Diencephalon (tissue), 1 donor: ENCODE data around the gene AARS2. TPM values are rescaled to one million over a fixed set of nuclear protein-coding genes. Genes with fewer than 3 reads are reported as not detected.

Experiments used
- total RNA-seq: library from RNA; depleted of rRNA; stranded (reverse); fragments of >200 nt; gene quantifications from one replicate; pipeline ENCODE4 v1.2.3, GENCODE V29; 2014

Gene AARS2
- total RNA-seq = 11.8 TPM

DNA sequence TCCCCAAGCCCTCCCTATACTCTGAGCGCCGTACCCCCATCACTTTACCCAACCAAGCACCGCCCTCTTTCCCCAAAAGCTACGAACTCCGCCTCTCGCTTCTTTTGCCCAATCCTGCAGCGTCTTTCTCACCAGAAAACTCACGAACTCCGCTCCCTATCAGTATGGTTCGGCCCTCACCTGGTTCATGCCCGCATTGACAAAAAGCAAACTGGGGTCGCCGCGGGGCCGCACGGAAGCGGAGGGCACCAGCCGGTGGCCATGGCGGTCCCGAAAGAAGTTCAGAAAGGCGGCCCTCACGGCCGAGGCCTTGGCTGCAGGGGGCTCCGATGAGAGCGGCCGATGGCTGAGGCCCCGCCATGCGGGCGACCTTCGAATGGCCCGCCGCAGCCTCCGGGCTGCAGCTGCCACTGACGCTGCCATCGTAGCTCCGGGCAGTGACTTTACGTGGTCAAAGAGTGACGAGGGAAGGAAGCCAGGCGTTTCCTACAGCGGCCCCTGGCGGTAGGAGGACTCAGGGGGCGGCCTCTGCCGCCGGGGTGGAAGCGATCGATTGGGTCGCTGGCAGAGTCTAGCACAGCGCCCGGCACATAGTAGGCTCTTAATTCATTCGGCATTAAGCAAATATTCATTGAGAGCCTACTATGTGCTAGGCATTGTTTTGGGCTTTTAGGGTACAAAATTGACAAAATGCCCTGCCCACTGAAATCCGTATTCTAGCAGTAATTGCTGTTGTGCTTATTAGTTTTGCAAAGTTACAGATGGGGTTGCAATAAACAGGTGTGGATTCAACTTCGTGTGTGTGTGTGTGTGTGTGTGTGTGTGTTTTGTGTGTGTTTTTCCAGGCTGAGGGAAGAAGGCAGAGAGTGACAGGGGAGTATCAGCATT lies at the start of gene AARS2:
Gene AARS2, minus strand, starts transcription at position 447 of the 888 bp plus-strand sequence. Its CDS starts 24 bp downstream, at position 423.

DNA sequence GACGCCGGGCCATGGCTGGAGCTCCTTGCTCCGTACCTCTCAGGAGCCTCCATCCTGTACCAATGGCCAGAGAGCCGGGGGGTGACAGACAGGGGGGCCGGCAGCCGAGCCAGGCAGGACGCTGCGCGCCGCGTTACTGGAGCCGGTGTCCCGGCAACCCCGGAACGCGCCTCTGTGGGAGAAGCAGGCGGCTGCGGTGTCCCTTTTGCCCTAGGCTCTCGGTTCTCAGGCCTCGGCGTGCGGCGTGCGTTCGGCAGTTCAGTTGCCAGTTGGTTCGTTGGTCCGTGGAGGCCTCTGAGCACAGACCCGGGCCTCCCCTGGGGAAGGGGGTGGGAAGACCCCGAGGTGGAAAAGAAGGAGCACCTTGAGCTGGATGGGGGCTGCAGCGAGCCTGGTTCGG lies 29.3 kb upstream of the AARS2 start, which contains the start of gene SPATS1:
Gene SPATS1, plus strand, starts transcription at position 162 of the 400 bp plus-strand sequence. CDS start 446 bp downstream, outside the sequence.

DNA sequence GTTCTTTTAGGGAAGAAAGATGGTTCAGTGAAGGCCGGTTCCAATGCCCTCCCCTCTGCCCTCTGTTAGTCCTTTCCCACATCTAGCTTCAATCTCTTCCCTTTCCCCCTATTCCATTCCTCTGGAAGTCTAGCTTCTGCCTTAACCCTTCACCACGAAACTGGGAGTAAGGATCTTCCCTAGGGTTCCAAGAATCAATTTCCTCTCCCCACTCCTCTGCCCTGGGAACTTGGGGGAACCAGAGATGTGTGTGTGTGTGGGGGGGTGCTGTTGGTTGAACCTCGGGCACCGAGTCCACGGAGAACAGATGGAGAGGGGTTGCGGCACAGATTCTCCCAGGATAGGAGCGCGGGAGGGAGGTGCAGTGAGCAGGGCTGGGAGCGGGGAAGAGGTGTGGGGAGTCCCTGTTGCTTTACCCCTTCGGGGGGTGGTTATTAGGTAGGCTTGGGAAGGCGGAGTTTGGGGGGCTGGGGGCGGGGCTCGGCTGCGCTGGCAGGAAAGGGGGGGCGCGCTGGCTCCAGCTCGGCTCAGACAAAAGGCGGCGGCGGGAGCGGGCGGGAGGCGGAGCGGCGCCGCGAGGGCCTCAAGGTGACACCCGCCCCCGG lies 43.1 kb downstream of the AARS2 start, which contains the start of gene TMEM151B:
Gene TMEM151B, plus strand, starts transcription at position 530 of the 605 bp plus-strand sequence. CDS start 293 bp downstream, outside the sequence.

DNA sequence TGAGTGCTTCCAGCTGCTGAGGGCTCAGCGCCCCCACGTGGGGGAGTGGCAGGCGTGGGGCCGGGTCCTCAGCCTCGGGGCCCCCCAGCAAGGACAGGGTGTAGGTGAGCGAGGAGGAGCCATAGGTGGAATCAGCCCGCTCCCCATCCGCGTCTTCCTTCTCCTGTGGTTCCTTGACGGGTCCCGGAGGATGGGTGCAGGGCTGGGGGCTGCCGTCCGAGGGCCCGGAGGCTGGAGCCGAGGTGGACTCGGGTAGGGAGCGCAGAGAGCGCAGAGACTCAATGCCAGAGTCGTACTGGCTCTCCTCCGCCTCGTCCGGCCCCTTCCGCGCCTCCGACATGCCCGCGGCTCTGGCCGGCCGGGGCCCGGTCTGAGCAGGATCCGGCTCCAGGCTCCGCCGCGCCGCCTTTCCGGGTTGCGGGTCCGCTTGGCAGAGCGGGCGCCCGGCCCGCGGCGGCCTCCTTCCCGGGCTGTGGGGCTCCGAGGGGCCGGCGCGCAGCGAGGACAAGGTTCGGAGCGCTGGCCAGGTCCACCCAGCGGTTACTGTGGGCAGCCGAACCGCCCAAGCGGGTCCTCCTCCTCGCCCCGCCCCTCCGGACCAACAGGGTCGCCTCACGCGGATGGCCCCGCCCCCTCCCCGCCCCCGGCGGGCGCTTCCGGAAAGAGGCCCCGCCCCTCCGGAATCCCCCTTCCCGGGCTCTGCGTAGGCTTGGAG lies 48.0 kb downstream of the AARS2 start, which contains the start of gene NFKBIE:
Gene NFKBIE, minus strand, starts transcription at position 545 of the 715 bp plus-strand sequence. Its CDS starts 205 bp downstream, at position 340.

DNA sequence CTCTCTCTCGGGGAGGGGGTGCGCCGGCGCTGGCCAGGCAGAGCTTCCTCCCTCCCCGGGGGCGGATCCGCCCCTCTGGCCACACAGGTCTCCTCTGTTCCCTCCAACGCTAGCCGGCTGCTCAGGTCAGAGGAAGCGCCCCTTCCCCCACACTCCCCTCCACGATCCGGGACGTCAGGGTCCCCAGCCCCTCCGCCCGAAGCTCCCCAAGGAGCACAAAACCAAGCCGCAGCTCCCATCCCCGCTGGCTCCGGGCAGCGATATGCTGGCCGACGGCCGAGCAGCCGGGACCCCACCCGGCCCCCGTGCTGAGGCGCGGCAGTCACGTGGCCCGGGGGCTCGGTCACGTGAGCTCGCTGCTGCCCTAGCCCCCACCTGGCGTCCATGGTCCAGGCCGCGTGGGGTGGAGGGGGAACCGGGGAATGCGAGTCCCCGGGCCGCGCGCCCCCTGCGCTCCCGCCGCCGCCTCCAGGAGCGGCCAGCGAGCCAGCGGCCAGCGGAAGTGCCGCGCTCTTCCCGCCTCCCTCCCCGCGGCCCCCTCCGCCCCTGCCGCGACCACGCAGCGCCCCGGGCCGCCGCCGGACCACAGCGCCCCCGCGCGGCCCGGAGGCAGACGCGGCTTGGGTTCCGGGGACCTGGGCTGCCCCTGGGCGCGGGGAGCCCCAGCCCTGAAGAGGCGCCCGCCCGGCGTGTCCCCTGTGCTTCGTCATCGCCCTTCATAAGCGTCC lies 56.0 kb downstream of the AARS2 start, which contains the start of gene SLC35B2:
Gene SLC35B2, minus strand, starts transcription at position 504 of the 728 bp plus-strand sequence. Its CDS starts 118 bp downstream, at position 386.

Other genes with a start within 250 kb of the AARS2 start
- gene MRPL14, start 185.9 kb downstream of the AARS2 start, total RNA-seq = 39.7 TPM
- 60.9 TPM for gene TMEM63B, start 185.8 kb downstream of the AARS2 start, total RNA-seq
- not detected for gene CAPN11, start 154.5 kb downstream of the AARS2 start, total RNA-seq
- not detected for gene MYMX, start 96.4 kb downstream of the AARS2 start, total RNA-seq
- gene SLC29A1, start 89.8 kb downstream of the AARS2 start, total RNA-seq = 15.9 TPM
- 534 TPM for gene HSP90AB1, start 66.2 kb downstream of the AARS2 start, total RNA-seq
- 33.2 TPM for gene SLC35B2, start 55.8 kb downstream of the AARS2 start, total RNA-seq
- 6.7 TPM for gene NFKBIE, start 47.8 kb downstream of the AARS2 start, total RNA-seq
- gene TMEM151B, start 42.9 kb downstream of the AARS2 start, total RNA-seq = 40.8 TPM
- 1.2 TPM for gene SPATS1, start 29.3 kb upstream of the AARS2 start, total RNA-seq
- 37.4 TPM for gene CDC5L, start 74.4 kb upstream of the AARS2 start, total RNA-seq